H1 (cell line): Measurements from ENCODE around the gene LMAN1L. TPM values are rescaled to one million over a fixed set of nuclear protein-coding genes. Genes with fewer than 3 reads are reported as not detected.

Experiments used
- CTCF ChIA-PET: fragments of 300-600 bp; sonication (Branson Sonifier 250); formaldehyde crosslinking; loops from one replicate; lab custom pipeline; 2021; ENCODE audit not compliant: partially characterized antibody; lab: Charles Lee
- POLR2A ChIA-PET: fragments of 300-600 bp; sonication (Branson Sonifier 250); formaldehyde crosslinking; loops from one replicate; lab custom pipeline; 2021; ENCODE audit warnings: inconsistent platforms; ENCODE audit not compliant: partially characterized antibody; lab: Charles Lee
- DNase-seq, 2 experiments: peaks; one replicate each; pipeline versions ENCODE4 v3.0.0 to v3.0.0-alpha.2; 2010 to 2022; ENCODE audit warnings: low spot score in 2 of 2, low read depth in 1 of 2, mixed read lengths in 1 of 2
- FAIRE-seq: peaks from 2 replicates; lab custom pipeline; 2011; peaks lifted over from hg19 to GRCh38; lab: Jason Lieb, UNC
- H2AFZ ChIP-seq: 2 replicates; pipeline ENCODE4 v1.8.1; 2012; ENCODE audit warnings: low read length, inconsistent platforms
- H2AK5ac ChIP-seq: 2 replicates; pipeline ENCODE4 v1.6.1; 2013; ENCODE audit warnings: low read depth, low read length
- H2BK120ac ChIP-seq: replicated peaks from 2 replicates; pipeline ENCODE3; 2013; ENCODE audit warnings: low read depth, low read length, inconsistent platforms
- H2BK12ac ChIP-seq: 2 replicates; pipeline ENCODE4 v1.6.1; 2013; ENCODE audit warnings: low read depth, low read length
- H2BK15ac ChIP-seq: 2 replicates; pipeline ENCODE4 v1.6.1; 2013; ENCODE audit warnings: low read length
- H2BK20ac ChIP-seq: 2 replicates; pipeline ENCODE4 v1.6.1; 2013; ENCODE audit warnings: low read length
- H2BK5ac ChIP-seq: 2 replicates; pipeline ENCODE4 v1.6.1; 2013; ENCODE audit warnings: low read depth, low read length
- H3K14ac ChIP-seq: 2 replicates; pipeline ENCODE4 v1.6.1; 2013; ENCODE audit warnings: inconsistent platforms; ENCODE audit not compliant: insufficient read length
- H3K18ac ChIP-seq: 2 replicates; pipeline ENCODE4 v1.6.1; 2013; ENCODE audit warnings: low read length; ENCODE audit errors: extremely low read depth
- H3K23ac ChIP-seq: 2 replicates; pipeline ENCODE4 v1.6.1; 2013; ENCODE audit warnings: inconsistent platforms; ENCODE audit not compliant: insufficient read length
- H3K23me2 ChIP-seq: 2 replicates; pipeline ENCODE4 v1.6.1; 2013; ENCODE audit warnings: low read depth, low read length
- H3K27ac ChIP-seq: 2 replicates; pipeline ENCODE4 v1.6.1; 2011; ENCODE audit warnings: low read depth, low read length, inconsistent platforms
- H3K27me3 ChIP-seq, 4 experiments: replicated peaks in 1 of 4; 1 replicate in 1 of 4; 2 replicates in 3 of 4; pipeline versions ENCODE4 v1.6.1 to v1.8.1; 2011 to 2013; ENCODE audit warnings: low read length in 3 of 4, mild to moderate bottlenecking in 3 of 4, inconsistent platforms in 2 of 4, mixed read lengths in 2 of 4, moderate library complexity in 1 of 4; ENCODE audit not compliant: control insufficient read depth in 3 of 4, insufficient read depth in 3 of 4; ENCODE audit errors: extremely low read depth in 1 of 4
- H3K36me3 ChIP-seq, 4 experiments: 2 replicates each; pipeline versions ENCODE4 v1.6.1 to v1.8.1; 2011 to 2013; ENCODE audit warnings: mild to moderate bottlenecking in 4 of 4, low read length in 3 of 4, moderate library complexity in 2 of 4, control low read depth in 1 of 4, inconsistent platforms in 1 of 4; ENCODE audit not compliant: insufficient read depth in 4 of 4, control insufficient read depth in 2 of 4
- H3K4ac ChIP-seq: replicated peaks from 2 replicates; pipeline ENCODE3; 2013; ENCODE audit warnings: low read length, low read depth, mixed read lengths, inconsistent platforms; ENCODE audit not compliant: insufficient read length
- H3K4me1 ChIP-seq, 4 experiments: replicated peaks in 1 of 4; 1 replicate in 1 of 4; 2 replicates in 3 of 4; pipeline versions ENCODE4 v1.6.1 to v1.8.1; 2011 to 2013; ENCODE audit warnings: low read length in 3 of 4, inconsistent platforms in 2 of 4, mixed read lengths in 1 of 4; ENCODE audit not compliant: insufficient read depth in 4 of 4, control insufficient read depth in 3 of 4
- H3K4me2 ChIP-seq, 2 experiments: 2 replicates each; pipeline versions ENCODE4 v1.6.1 to v1.8.1; 2011 to 2013; ENCODE audit warnings: low read depth in 2 of 2, low read length in 2 of 2, control low read depth in 1 of 2, inconsistent platforms in 1 of 2, mild to moderate bottlenecking in 1 of 2; ENCODE audit not compliant: insufficient read depth in 1 of 2
- H3K4me3 ChIP-seq, 4 experiments: fragments of 200-600, 300-600 bp in 1 of 4; sonication (generic), shearing (Covaris generic), sonication (Bioruptor Twin) in 1 of 4; 2 replicates each; pipeline versions ENCODE4 v1.5.1 to v1.8.1; 2011 to 2016; ENCODE audit warnings: low read length in 4 of 4, low read depth in 3 of 4, control low read depth in 2 of 4, inconsistent platforms in 2 of 4, mild to moderate bottlenecking in 2 of 4, mixed read lengths in 1 of 4, moderate library complexity in 1 of 4; ENCODE audit not compliant: insufficient read depth in 2 of 4; ENCODE audit errors: extremely low read depth in 1 of 4
- H3K56ac ChIP-seq: replicated peaks from 2 replicates; pipeline ENCODE3; 2013; ENCODE audit warnings: low read depth, mild to moderate bottlenecking, mixed read lengths, low read length, inconsistent platforms; ENCODE audit not compliant: insufficient read length
- H3K79me1 ChIP-seq: 2 replicates; pipeline ENCODE4 v1.6.1; 2013; ENCODE audit warnings: low read depth, low read length, control low read depth
- H3K79me2 ChIP-seq, 2 experiments: 2 replicates each; pipeline versions ENCODE4 v1.6.1 to v1.8.1; 2012 to 2013; ENCODE audit warnings: low read length in 2 of 2, mild to moderate bottlenecking in 2 of 2, inconsistent platforms in 1 of 2; ENCODE audit not compliant: insufficient read depth in 2 of 2, control insufficient read depth in 1 of 2
- H3K9ac ChIP-seq, 4 experiments: replicated peaks in 1 of 4; 1 replicate in 1 of 4; 2 replicates in 3 of 4; pipeline versions ENCODE4 v1.6.1 to v1.8.1; 2011 to 2013; ENCODE audit warnings: low read depth in 3 of 4, low read length in 3 of 4, control low read depth in 2 of 4, mild to moderate bottlenecking in 2 of 4, moderate library complexity in 2 of 4, inconsistent platforms in 1 of 4; ENCODE audit errors: extremely low read depth in 1 of 4
- H3K9me3 ChIP-seq, 2 experiments: 2 replicates each; pipeline versions ENCODE4 v1.6.1 to v1.8.1; 2012 to 2013; ENCODE audit warnings: mild to moderate bottlenecking in 2 of 2, moderate library complexity in 2 of 2, control low read depth in 1 of 2, inconsistent platforms in 1 of 2, low read depth in 1 of 2, low read length in 1 of 2, mixed read lengths in 1 of 2; ENCODE audit not compliant: insufficient read depth in 2 of 2
- H4K20me1 ChIP-seq, 2 experiments: replicated peaks in 1 of 2; 2 replicates each; pipeline versions ENCODE3 to v1.8.1; 2011 to 2013; ENCODE audit warnings: inconsistent platforms in 2 of 2, low read length in 2 of 2, mild to moderate bottlenecking in 1 of 2; ENCODE audit not compliant: insufficient read depth in 2 of 2, control insufficient read depth in 1 of 2
- H4K5ac ChIP-seq: 2 replicates; pipeline ENCODE4 v1.6.1; 2013; ENCODE audit warnings: low read length, low read depth, mixed read lengths, inconsistent platforms; ENCODE audit not compliant: insufficient read length
- H4K8ac ChIP-seq: 2 replicates; pipeline ENCODE4 v1.8.0; 2013; ENCODE audit warnings: mild to moderate bottlenecking, moderate library complexity, low read length, inconsistent platforms; ENCODE audit not compliant: insufficient read depth; ENCODE audit errors: extremely low read depth
- H4K91ac ChIP-seq: replicated peaks from 2 replicates; pipeline ENCODE3; 2013; ENCODE audit warnings: low read length, mixed read lengths, inconsistent platforms; ENCODE audit not compliant: insufficient read length
- TAF1 ChIP-seq: IDR thresholded peaks from 2 replicates; pipeline ENCODE4 v1.6.1; 2011; ENCODE audit warnings: mild to moderate bottlenecking, low read depth, low read length
- WGBS, 2 experiments: shearing (Covaris generic) in 1 of 2; methylation state at CpG; one replicate each; pipeline versions ENCODE4 v1.1.6 to v1.1.7; 2013 to 2015; ENCODE audit warnings: low lambda C conversion rate in 2 of 2, mixed read lengths in 2 of 2, inconsistent platforms in 1 of 2, low coverage in 1 of 2, missing lambda C conversion rate in 1 of 2; ENCODE audit not compliant: insufficient replicate concordance in 2 of 2, insufficient coverage in 1 of 2, insufficient read length in 1 of 2; ENCODE audit errors: extremely low coverage in 1 of 2, missing lambda C conversion rate in 1 of 2; 5-methylcytosine and 5-hydroxymethylcytosine counted together
- polyA plus RNA-seq, 7 experiments: library from polyadenylated mRNA; depleted of rRNA in 3 of 7; stranded (reverse) in 5 of 7; unstranded in 2 of 7; fragments of >200 nt in 5 of 7; fragments of 200-250 nt in 2 of 7; gene quantifications; 1 replicate in 5 of 7; 2 replicates in 1 of 7; 4 replicates in 1 of 7; pipeline versions ENCODE4 v1.2.1 to v1.2.3, GENCODE V29; 2011 to 2013; ENCODE audit warnings: missing spikeins in 2 of 7, mixed read lengths in 2 of 7
- total RNA-seq: library from RNA; stranded (reverse); fragmentation: NEBNext Ultra II Directional; extraction: Animal tissue kit (Norgen Biotek cat#: 25700); gene quantifications from 2 replicates; pipeline ENCODE4 v1.2.1, GENCODE V29; 2021

The LMAN1L gene
- total and polyA plus RNA-seq, 2 of the 8 experiments (the other 6 are each of a cell fraction or from before 2014, with no cell fraction given): not detected

DNA sequence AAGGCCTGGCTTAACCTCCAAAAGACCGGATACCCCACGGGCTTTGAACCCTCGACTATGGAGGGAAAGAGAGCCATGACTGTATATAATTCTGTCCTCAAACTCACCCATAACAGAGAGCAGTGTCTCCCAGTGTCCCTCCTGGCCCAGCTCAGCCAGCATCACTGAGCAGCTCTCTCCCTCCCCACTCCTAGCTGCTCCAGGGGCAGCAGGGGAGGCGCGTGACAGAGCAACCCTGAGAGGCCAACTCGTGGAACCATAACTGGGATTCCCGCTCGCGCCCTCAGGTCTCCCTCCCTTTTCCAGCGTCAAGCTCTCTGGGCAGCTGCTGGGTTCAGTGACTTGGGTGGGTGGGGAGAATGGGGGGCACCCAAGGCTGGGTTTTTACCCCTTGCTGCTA is 13.2 kb downstream of the LMAN1L start:
- H4K8ac ChIP-seq: no peak overlapping the region
- no peak overlapping the region for H3K14ac ChIP-seq
- POLR2A ChIA-PET: interaction anchor here (1.1 to 3.1 kb wide), 6 partner anchors 10 to 66 kb away, joined by 3 to 12 read pairs (median 7); partner anchors contain the start of genes LMAN1L and ULK3
- no peak overlapping the region for H2AFZ ChIP-seq
- H3K4me3 ChIP-seq: peak overlapping the region in 1 of 4 experiments; percentile 41; a peak in 2 of 8 replicates
- H3K18ac ChIP-seq: no peak overlapping the region
- no peaks in the 10 kb centered on the region for H3K79me1 ChIP-seq
- H3K23me2 ChIP-seq: 0 out of 2 replicates have a peak, but pooled peaks cover 4% of the 10 kb centered on the region
- no peak overlapping the region for H2BK5ac ChIP-seq
- peaks cover 4 to 47% (median 29%) of the 10 kb centered on the region in 4 experiments for H3K27me3 ChIP-seq
- DNase-seq (no peak), FAIRE-seq (no peak)
- no peak overlapping the region for H4K91ac ChIP-seq
- no peak overlapping the region for H3K9ac ChIP-seq
- no peaks in the 10 kb centered on the region for H3K79me2 ChIP-seq
- no peak overlapping the region for H2BK15ac ChIP-seq
- H2BK120ac ChIP-seq: no peak overlapping the region
- no peak overlapping the region for H4K5ac ChIP-seq
- H2BK20ac ChIP-seq: no peak overlapping the region
- H2BK12ac ChIP-seq: 0 out of 2 replicates have a peak overlapping the region, but pooled peaks have one; percentile 27
- H3K36me3 ChIP-seq: no peaks in the 10 kb centered on the region
- peak overlapping the region; percentile 58 to 61 for H3K4me2 ChIP-seq
- no peak overlapping the region for H3K23ac ChIP-seq
- WGBS, 2 experiments: 78% methylated on average over 7 of the region's 10 CpGs; no CpG with 5 or more reads in 1 of the 2 experiments
- CTCF ChIA-PET: interaction anchor here (0.5 to 15.7 kb wide), 20 partner anchors 10 to 341 kb away, joined by 3 to 135 read pairs (median 5); partner anchors contain the start of genes CSK and LMAN1L
- no peak overlapping the region for H3K27ac ChIP-seq
- no peak overlapping the region for H3K56ac ChIP-seq
- H2AK5ac ChIP-seq: no peak overlapping the region
- H3K4ac ChIP-seq: no peak overlapping the region
- H3K4me1 ChIP-seq: peaks cover 0 to 14% (median 5%) of the 10 kb centered on the region in 4 experiments; a peak in 4 of 7 replicates
- H4K20me1 ChIP-seq: peaks cover 0 to 2% of the 10 kb centered on the region in 2 experiments
- H3K9me3 ChIP-seq: no peaks in the 10 kb centered on the region
- no peak for TF ChIP-seq TAF1
